ENCODE data around the gene SOS1.

DNA sequence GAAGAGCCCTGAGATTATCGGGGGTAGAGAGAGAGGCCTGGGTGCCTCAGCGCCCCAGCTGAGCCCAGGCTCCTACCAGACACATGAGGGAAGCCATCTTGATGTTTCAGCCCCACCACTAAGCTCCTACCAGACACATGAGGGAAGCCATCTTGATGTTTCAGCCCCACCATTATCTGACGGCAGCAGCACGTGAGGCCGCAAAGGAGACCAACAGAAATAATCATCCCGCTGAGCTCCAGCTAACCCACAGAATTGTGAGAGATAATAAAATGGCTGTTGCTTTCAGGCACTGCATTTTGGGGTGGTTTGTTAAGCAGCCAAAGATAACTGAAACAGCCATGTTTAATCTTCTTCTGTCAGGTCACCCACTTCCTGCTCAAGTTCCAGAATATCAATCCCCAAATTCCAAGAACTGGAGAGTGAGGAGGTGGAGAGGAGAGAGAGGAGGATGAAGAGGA, 29.3 kb upstream of the SOS1 start:
- TF ChIP-seq, protein P1, sequence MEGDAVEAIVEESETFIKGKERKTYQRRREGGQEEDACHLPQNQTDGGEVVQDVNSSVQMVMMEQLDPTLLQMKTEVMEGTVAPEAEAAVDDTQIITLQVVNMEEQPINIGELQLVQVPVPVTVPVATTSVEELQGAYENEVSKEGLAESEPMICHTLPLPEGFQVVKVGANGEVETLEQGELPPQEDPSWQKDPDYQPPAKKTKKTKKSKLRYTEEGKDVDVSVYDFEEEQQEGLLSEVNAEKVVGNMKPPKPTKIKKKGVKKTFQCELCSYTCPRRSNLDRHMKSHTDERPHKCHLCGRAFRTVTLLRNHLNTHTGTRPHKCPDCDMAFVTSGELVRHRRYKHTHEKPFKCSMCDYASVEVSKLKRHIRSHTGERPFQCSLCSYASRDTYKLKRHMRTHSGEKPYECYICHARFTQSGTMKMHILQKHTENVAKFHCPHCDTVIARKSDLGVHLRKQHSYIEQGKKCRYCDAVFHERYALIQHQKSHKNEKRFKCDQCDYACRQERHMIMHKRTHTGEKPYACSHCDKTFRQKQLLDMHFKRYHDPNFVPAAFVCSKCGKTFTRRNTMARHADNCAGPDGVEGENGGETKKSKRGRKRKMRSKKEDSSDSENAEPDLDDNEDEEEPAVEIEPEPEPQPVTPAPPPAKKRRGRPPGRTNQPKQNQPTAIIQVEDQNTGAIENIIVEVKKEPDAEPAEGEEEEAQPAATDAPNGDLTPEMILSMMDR (IDR thresholded peaks at IDR 0.05), result no peak
- TF ChIP-seq SIN3A (IDR thresholded peaks at IDR 0.05; ENCODE audit: borderline replicate concordance, insufficient read depth, low read depth, low read length), result no peak
- no peak for TF ChIP-seq POLR2AphosphoS5 (IDR thresholded peaks at IDR 0.05; ENCODE audit: low read depth, low read length)
- TF ChIP-seq, protein P2, sequence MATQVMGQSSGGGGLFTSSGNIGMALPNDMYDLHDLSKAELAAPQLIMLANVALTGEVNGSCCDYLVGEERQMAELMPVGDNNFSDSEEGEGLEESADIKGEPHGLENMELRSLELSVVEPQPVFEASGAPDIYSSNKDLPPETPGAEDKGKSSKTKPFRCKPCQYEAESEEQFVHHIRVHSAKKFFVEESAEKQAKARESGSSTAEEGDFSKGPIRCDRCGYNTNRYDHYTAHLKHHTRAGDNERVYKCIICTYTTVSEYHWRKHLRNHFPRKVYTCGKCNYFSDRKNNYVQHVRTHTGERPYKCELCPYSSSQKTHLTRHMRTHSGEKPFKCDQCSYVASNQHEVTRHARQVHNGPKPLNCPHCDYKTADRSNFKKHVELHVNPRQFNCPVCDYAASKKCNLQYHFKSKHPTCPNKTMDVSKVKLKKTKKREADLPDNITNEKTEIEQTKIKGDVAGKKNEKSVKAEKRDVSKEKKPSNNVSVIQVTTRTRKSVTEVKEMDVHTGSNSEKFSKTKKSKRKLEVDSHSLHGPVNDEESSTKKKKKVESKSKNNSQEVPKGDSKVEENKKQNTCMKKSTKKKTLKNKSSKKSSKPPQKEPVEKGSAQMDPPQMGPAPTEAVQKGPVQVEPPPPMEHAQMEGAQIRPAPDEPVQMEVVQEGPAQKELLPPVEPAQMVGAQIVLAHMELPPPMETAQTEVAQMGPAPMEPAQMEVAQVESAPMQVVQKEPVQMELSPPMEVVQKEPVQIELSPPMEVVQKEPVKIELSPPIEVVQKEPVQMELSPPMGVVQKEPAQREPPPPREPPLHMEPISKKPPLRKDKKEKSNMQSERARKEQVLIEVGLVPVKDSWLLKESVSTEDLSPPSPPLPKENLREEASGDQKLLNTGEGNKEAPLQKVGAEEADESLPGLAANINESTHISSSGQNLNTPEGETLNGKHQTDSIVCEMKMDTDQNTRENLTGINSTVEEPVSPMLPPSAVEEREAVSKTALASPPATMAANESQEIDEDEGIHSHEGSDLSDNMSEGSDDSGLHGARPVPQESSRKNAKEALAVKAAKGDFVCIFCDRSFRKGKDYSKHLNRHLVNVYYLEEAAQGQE (IDR thresholded peaks at IDR 0.05; ENCODE audit: insufficient read depth in 1 of 2, low read depth in 2 of 2, low read length in 1 of 2), result no peak
- TF ChIP-seq TCF7L2 (IDR thresholded peaks at IDR 0.05; ENCODE audit: low read depth, low read length), result no peak

Data from Panc1 (cell line).